HepG2 (cell line): ENCODE data around the gene AMBRA1. TPM values are rescaled to one million over a fixed set of nuclear protein-coding genes. Genes with fewer than 3 reads are reported as not detected.

Source experiments
- DPF2 ChIP-seq: sonication (generic); formaldehyde crosslinking; IDR thresholded peaks from 2 replicates; pipeline ENCODE4 v1.4.0; 2020; ENCODE audit warnings: mild to moderate bottlenecking, low read depth, missing genetic modification reagents, borderline replicate concordance
- HNF4A ChIP-seq: sonication (generic); formaldehyde crosslinking; IDR thresholded peaks from 2 replicates; pipeline ENCODE4 v1.4.0; 2020; ENCODE audit warnings: missing genetic modification reagents
- HOXD1 ChIP-seq: sonication (generic); formaldehyde crosslinking; IDR thresholded peaks from 2 replicates; pipeline ENCODE4 v1.5.0; 2020; ENCODE audit warnings: missing genetic modification reagents
- MEIS1 ChIP-seq: sonication (generic); formaldehyde crosslinking; IDR thresholded peaks from 2 replicates; pipeline ENCODE4 v1.9.0; 2021; ENCODE audit warnings: mild to moderate bottlenecking, missing genetic modification reagents, moderate library complexity, borderline replicate concordance
- MYPOP ChIP-seq: sonication (generic); formaldehyde crosslinking; IDR thresholded peaks from 2 replicates; pipeline ENCODE4 v1.8.1; 2023; ENCODE audit warnings: mild to moderate bottlenecking, moderate library complexity, missing genetic modification reagents
- PBX3 ChIP-seq: sonication (generic); formaldehyde crosslinking; IDR thresholded peaks from 2 replicates; pipeline ENCODE4 v1.8.1; 2023; ENCODE audit warnings: missing genetic modification reagents, inconsistent platforms, borderline replicate concordance
- PLRG1 ChIP-seq: fragments of 450-650 bp; conservative IDR thresholded peaks from 2 replicates; pipeline ENCODE4 v1.6.1; 2016
- RARA ChIP-seq: IDR thresholded peaks from 2 replicates; pipeline ENCODE4 v1.6.1; 2016; ENCODE audit warnings: missing genetic modification reagents, missing compliant biosample characterization
- RBM39 ChIP-seq: fragments of 200-400 bp; formaldehyde crosslinking; IDR thresholded peaks from one replicate; pipeline ENCODE4 v1.6.1; 2018; ENCODE audit warnings: antibody characterized with exemption, mild to moderate bottlenecking, low read depth, low read length; ENCODE audit not compliant: poor library complexity, severe bottlenecking
- RNF219 ChIP-seq: sonication (generic); formaldehyde crosslinking; IDR thresholded peaks from 2 replicates; pipeline ENCODE4 v1.5.0; 2020; ENCODE audit warnings: mild to moderate bottlenecking, missing genetic modification reagents
- SOX13 ChIP-seq, 3 experiments: fragments of 450-650 bp in 1 of 3; sonication (generic) in 1 of 3; formaldehyde crosslinking in 1 of 3; IDR thresholded peaks in 2 of 3; conservative IDR thresholded peaks in 1 of 3; 2 replicates each; pipeline versions ENCODE4 v1.5.0 to v1.6.1; 2016 to 2020; ENCODE audit warnings: antibody characterized with exemption in 1 of 3, mild to moderate bottlenecking in 1 of 3, missing compliant biosample characterization in 1 of 3, missing genetic modification reagents in 1 of 3, moderate library complexity in 1 of 3
- SRF ChIP-seq: IDR thresholded peaks from 2 replicates; pipeline ENCODE4 v1.6.1; 2011; ENCODE audit warnings: mild to moderate bottlenecking, low read depth, low read length, moderate library complexity
- TAF1 ChIP-seq: sonication (generic); formaldehyde crosslinking; IDR thresholded peaks from 2 replicates; pipeline ENCODE4 v1.4.0; 2020; ENCODE audit warnings: missing genetic modification reagents
- TCF7 ChIP-seq: sonication (generic); IDR thresholded peaks from 2 replicates; pipeline ENCODE4 v1.6.1; 2016; ENCODE audit warnings: antibody characterized with exemption, low read depth
- TEAD3 ChIP-seq: optimal IDR thresholded peaks from 2 replicates; pipeline ENCODE3; 2016; ENCODE audit warnings: borderline replicate concordance
- USF2 ChIP-seq, 2 experiments: sonication (generic) in 1 of 2; formaldehyde crosslinking in 1 of 2; IDR thresholded peaks; 2 replicates each; pipeline versions ENCODE4 v1.5.1 to v1.6.1; 2011 to 2020; ENCODE audit warnings: borderline replicate concordance in 1 of 2, low read depth in 1 of 2, low read length in 1 of 2, mild to moderate bottlenecking in 1 of 2, missing genetic modification reagents in 1 of 2, moderate library complexity in 1 of 2
- ZNF335 ChIP-seq: sonication (generic); formaldehyde crosslinking; IDR thresholded peaks from 2 replicates; pipeline ENCODE4 v1.4.0; 2020; ENCODE audit warnings: missing genetic modification reagents
- ZNF501 ChIP-seq: sonication (generic); formaldehyde crosslinking; IDR thresholded peaks from 2 replicates; pipeline ENCODE4 v1.5.1; 2020; ENCODE audit warnings: mild to moderate bottlenecking, moderate library complexity, missing genetic modification reagents
- ZNF710 ChIP-seq: sonication (generic); formaldehyde crosslinking; IDR thresholded peaks from 2 replicates; pipeline ENCODE4 v1.5.0; 2020; ENCODE audit warnings: mild to moderate bottlenecking, missing genetic modification reagents, borderline replicate concordance
- polyA plus RNA-seq, 8 experiments: library from polyadenylated mRNA; depleted of rRNA in 3 of 8; stranded (reverse) in 7 of 8; unstranded in 1 of 8; fragments of >200 nt; fragmentation: Illumina TruSeq in 4 of 8; extraction: Trizol in 4 of 8; gene quantifications; 2 replicates each; pipeline versions ENCODE4 v1.2.1 to v1.2.3, GENCODE V29; 2011 to 2016; ENCODE audit warnings: low read depth in 4 of 8, missing spikeins in 1 of 8, mixed read lengths in 1 of 8; ENCODE audit not compliant: insufficient read depth in 1 of 8
- total RNA-seq, 5 experiments: library from RNA; depleted of rRNA; stranded (reverse); fragments of >200 nt; fragmentation: Illumina TruSeq; extraction: Trizol; gene quantifications; 2 replicates each; pipeline ENCODE4 v1.2.3, GENCODE V29; 2016; ENCODE audit warnings: low read depth in 1 of 5

The AMBRA1 gene
- total and polyA plus RNA-seq, 2 of the 13 experiments (the other 11 are each of a cell fraction or from before 2014, with no cell fraction given), result 15.7 to 26.0 TPM

- TF ChIP-seq SOX13 (IDR thresholded peaks at IDR 0.05) (no peak), SOX13 (CRISPR knock-in tag; conservative IDR thresholded peaks at IDR 0.05 in 1 of 2, IDR thresholded peaks at IDR 0.05 in 1 of 2) (peak in 1 of 2 experiments; percentile 80; a peak in 2 of 4 replicates), HNF4A (CRISPR knock-in tag) (0 out of 2 replicates have a peak, but pooled peaks have one; percentile 11), PLRG1 (no peak), DPF2 (0 out of 2 replicates have a peak, but pooled peaks have one; percentile 28), PBX3 (no peak), USF2 (IDR thresholded peaks at IDR 0.05; ENCODE audit: low read depth, low read length) (no peak), USF2 (CRISPR knock-in tag; IDR thresholded peaks at IDR 0.05; ENCODE audit: borderline replicate concordance) (peak; percentile 50; the same call in 1 of the 2 replicates), TEAD3 (CRISPR knock-in tag) (no peak), SRF (peak; percentile 94), TAF1 (CRISPR knock-in tag) (no peak), RNF219 (no peak), ZNF710 (no peak), MEIS1 (CRISPR knock-in tag) (peak; percentile 79; the same call in 1 of the 2 replicates), ZNF501 (CRISPR knock-in tag) (no peak), ZNF335 (CRISPR knock-in tag) (no peak), RARA (CRISPR knock-in tag) (no peak), MYPOP (CRISPR knock-in tag) (no peak), HOXD1 (CRISPR knock-in tag) (peak; percentile 55; the same call in 1 of the 2 replicates), RBM39 (no peak), TCF7 (peak; percentile 46; the same call in 1 of the 2 replicates)
Observed at GRCh38 chr11:46504817-46505613, 88.8 kb downstream of the AMBRA1 start (continued).
